KMS-11 (cell line): Measurements from ENCODE around the gene GFAP.

Experiments
- H2AFZ ChIP-seq: fragments of 200-600 bp; sonication (generic); 2 replicates; pipeline ENCODE4 v1.6.1; 2016; ENCODE audit warnings: antibody characterized with exemption, mixed run types, low read depth
- H3K27ac ChIP-seq: fragments of 200-600 bp; sonication (generic); 2 replicates; pipeline ENCODE4 v1.6.1; 2016; ENCODE audit warnings: mild to moderate bottlenecking, mixed run types
- H3K27me3 ChIP-seq: fragments of 200-600 bp; sonication (generic); 2 replicates; pipeline ENCODE4 v1.6.1; 2017; ENCODE audit warnings: mild to moderate bottlenecking, low read depth, mixed run types, moderate library complexity; ENCODE audit not compliant: insufficient read depth
- H3K36me3 ChIP-seq: fragments of 200-600 bp; sonication (generic); 2 replicates; pipeline ENCODE4 v1.6.1; 2017; ENCODE audit warnings: mild to moderate bottlenecking, mixed run types; ENCODE audit not compliant: insufficient read depth
- H3K4me1 ChIP-seq: fragments of 200-600 bp; sonication (generic); 2 replicates; pipeline ENCODE4 v1.6.1; 2016; ENCODE audit warnings: mild to moderate bottlenecking, low read depth, mixed run types; ENCODE audit not compliant: poor library complexity, severe bottlenecking
- H3K4me2 ChIP-seq: fragments of 200-600 bp; sonication (generic); 2 replicates; pipeline ENCODE4 v1.7.0; 2016; ENCODE audit warnings: mild to moderate bottlenecking, mixed run types
- H3K4me3 ChIP-seq: fragments of 200-600 bp; sonication (generic); IDR thresholded peaks from 2 replicates; pipeline ENCODE4 v1.6.1; 2017; ENCODE audit warnings: low read depth, low read length, mixed read lengths; ENCODE audit not compliant: insufficient read depth
- H3K79me2 ChIP-seq: fragments of 200-600 bp; sonication (generic); 2 replicates; pipeline ENCODE4 v1.6.1; 2016; ENCODE audit warnings: low read depth, mixed run types; ENCODE audit not compliant: insufficient read depth
- H3K9ac ChIP-seq: fragments of 200-600 bp; sonication (generic); 2 replicates; pipeline ENCODE4 v1.6.1; 2016; ENCODE audit warnings: mild to moderate bottlenecking, mixed run types
- H4K20me1 ChIP-seq: fragments of 200-600 bp; sonication (generic); 2 replicates; pipeline ENCODE4 v1.6.1; 2016; ENCODE audit warnings: mild to moderate bottlenecking, mixed run types; ENCODE audit not compliant: insufficient read depth
- TF ChIP-seq, protein P1 (sequence below): fragments of 200-600 bp; sonication (generic); conservative IDR thresholded peaks from 2 replicates; pipeline ENCODE4 v1.6.1; 2017; ENCODE audit warnings: low read depth, mild to moderate bottlenecking, antibody characterized with exemption, low read length, moderate library complexity, mixed read lengths

GFAP gene

GRCh38 chr17:44887971-44888954 lies 27.0 kb downstream of the GFAP start:
- Histone ChIP-seq H4K20me1 (no peaks in the 10 kb centered on the region; the same call in 1 of the 2 replicates), H3K79me2 (peaks cover 58% of the 10 kb centered on the region), H3K4me2 (no peak overlapping the region), H3K4me1 (no peaks in the 10 kb centered on the region), H2AFZ (no peak overlapping the region), H3K9ac (no peak overlapping the region), H3K36me3 (peaks cover 2% of the 10 kb centered on the region; the same call in 1 of the 2 replicates), H3K4me3 (no peak overlapping the region), H3K27me3 (no peaks in the 10 kb centered on the region), H3K27ac (no peak overlapping the region)
- TF ChIP-seq, protein P1, sequence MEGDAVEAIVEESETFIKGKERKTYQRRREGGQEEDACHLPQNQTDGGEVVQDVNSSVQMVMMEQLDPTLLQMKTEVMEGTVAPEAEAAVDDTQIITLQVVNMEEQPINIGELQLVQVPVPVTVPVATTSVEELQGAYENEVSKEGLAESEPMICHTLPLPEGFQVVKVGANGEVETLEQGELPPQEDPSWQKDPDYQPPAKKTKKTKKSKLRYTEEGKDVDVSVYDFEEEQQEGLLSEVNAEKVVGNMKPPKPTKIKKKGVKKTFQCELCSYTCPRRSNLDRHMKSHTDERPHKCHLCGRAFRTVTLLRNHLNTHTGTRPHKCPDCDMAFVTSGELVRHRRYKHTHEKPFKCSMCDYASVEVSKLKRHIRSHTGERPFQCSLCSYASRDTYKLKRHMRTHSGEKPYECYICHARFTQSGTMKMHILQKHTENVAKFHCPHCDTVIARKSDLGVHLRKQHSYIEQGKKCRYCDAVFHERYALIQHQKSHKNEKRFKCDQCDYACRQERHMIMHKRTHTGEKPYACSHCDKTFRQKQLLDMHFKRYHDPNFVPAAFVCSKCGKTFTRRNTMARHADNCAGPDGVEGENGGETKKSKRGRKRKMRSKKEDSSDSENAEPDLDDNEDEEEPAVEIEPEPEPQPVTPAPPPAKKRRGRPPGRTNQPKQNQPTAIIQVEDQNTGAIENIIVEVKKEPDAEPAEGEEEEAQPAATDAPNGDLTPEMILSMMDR, result no peak

DNA sequence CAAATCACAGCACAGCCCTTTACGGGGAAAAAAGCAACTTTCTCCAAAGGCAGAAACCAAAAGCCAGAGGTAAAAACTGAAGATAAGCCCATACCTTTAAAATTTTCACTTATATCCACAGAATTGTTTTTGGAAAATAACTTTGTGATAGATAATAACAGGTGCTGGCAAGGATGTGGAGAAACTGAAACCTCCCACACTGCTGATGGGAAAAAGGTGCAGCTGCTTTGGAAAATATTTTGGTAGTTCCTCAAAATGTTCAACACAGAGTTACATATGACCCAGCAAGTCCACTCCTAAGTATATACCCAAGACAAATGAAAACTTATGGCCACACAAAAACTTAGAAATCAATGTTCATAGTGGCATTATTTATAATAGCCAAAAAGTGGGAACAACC lies 28.3 kb downstream of the GFAP start:
- Histone ChIP-seq H3K79me2 (peaks cover 49% of the 10 kb centered on the region), H3K9ac (no peak overlapping the region), H2AFZ (no peak overlapping the region), H3K36me3 (no peaks in the 10 kb centered on the region), H3K4me3 (no peak overlapping the region), H3K4me1 (no peaks in the 10 kb centered on the region), H4K20me1 (no peaks in the 10 kb centered on the region; the same call in 1 of the 2 replicates), H3K4me2 (no peak overlapping the region), H3K27ac (no peak overlapping the region), H3K27me3 (no peaks in the 10 kb centered on the region)
- TF ChIP-seq, protein P1, result no peak

DNA sequence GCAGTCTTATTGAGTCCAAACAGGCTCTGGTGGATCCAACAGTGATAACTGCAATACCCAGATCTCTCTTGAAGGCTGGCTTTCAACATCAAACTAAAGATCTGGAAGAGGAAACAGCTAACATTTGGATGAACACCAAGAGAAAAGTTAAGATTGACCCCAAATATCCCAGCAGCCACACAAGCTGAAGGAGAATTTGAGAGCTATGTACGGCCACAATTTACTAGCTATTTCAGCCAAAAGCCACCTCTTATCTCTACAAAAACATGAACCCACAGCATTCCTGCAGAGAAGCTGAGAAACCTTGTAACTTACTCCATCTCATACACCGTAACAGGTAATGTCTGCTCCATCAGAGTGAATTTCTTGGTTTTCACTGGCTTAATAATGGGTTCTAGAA lies 30.4 kb downstream of the GFAP start:
- Histone ChIP-seq H3K4me3 (no peak overlapping the region), H3K4me2 (no peak overlapping the region), H3K4me1 (no peaks in the 10 kb centered on the region), H3K79me2 (peaks cover 28% of the 10 kb centered on the region; the same call in 1 of the 2 replicates), H3K9ac (no peak overlapping the region), H3K36me3 (no peaks in the 10 kb centered on the region), H3K27ac (no peak overlapping the region), H2AFZ (no peak overlapping the region), H3K27me3 (no peaks in the 10 kb centered on the region), H4K20me1 (no peaks in the 10 kb centered on the region)
- TF ChIP-seq, protein P1, result no peak

- Histone ChIP-seq H3K27ac (no peak overlapping the region), H3K79me2 (no peaks in the 10 kb centered on the region), H2AFZ (no peak overlapping the region), H3K4me3 (no peak overlapping the region), H4K20me1 (no peaks in the 10 kb centered on the region), H3K4me1 (no peaks in the 10 kb centered on the region), H3K36me3 (no peaks in the 10 kb centered on the region; the same call in 1 of the 2 replicates), H3K9ac (no peak overlapping the region), H3K27me3 (no peaks in the 10 kb centered on the region), H3K4me2 (no peak overlapping the region)
- TF ChIP-seq, protein P1, result no peak
Observed at GRCh38 chr17:44881145-44881544, 34.2 kb downstream of the GFAP start.
